Measurements from ENCODE around the gene HLA-DOB.

- TF ChIP-seq CTCF (IDR thresholded peaks at IDR 0.05; ENCODE audit: low read depth, low read length): no peak
- TF ChIP-seq POLR2A (IDR thresholded peaks at IDR 0.05; ENCODE audit: extremely low read depth, insufficient read length): peak; percentile 80
- TF ChIP-seq MYC (IDR thresholded peaks at IDR 0.05; ENCODE audit: low read depth, low read length): peak; percentile 71
- TF ChIP-seq, protein P1, sequence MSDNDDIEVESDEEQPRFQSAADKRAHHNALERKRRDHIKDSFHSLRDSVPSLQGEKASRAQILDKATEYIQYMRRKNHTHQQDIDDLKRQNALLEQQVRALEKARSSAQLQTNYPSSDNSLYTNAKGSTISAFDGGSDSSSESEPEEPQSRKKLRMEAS (IDR thresholded peaks at IDR 0.05; ENCODE audit: low read depth, low read length): 0 out of 2 replicates have a peak, but pooled peaks have one; percentile 59
These were observed 27.4 kb upstream of the HLA-DOB start, which contains the start of gene PSMB8 for GRCh38 chr6:32843979-32844838.
